HepG2 (cell line): ENCODE measurements around the gene ARMC2. TPM values are rescaled to one million over a fixed set of nuclear protein-coding genes. Genes with fewer than 3 reads are reported as not detected.

Experiments used
- ARHGAP35 ChIP-seq: sonication (generic); formaldehyde crosslinking; IDR thresholded peaks from 2 replicates; pipeline ENCODE4 v1.9.0; 2022; ENCODE audit warnings: mild to moderate bottlenecking, inconsistent platforms, moderate library complexity, missing genetic modification reagents, borderline replicate concordance
- ELF1 ChIP-seq: sonication (generic); formaldehyde crosslinking; IDR thresholded peaks from 2 replicates; pipeline ENCODE4 v1.4.0; 2020; ENCODE audit warnings: missing genetic modification reagents
- FIP1L1 ChIP-seq: fragments of 200-400 bp; formaldehyde crosslinking; IDR thresholded peaks from 2 replicates; pipeline ENCODE4 v1.6.1; 2018; ENCODE audit warnings: low read depth, mild to moderate bottlenecking, low read length, moderate library complexity, borderline replicate concordance; ENCODE audit not compliant: insufficient read depth
- HOXA9 ChIP-seq: sonication (generic); formaldehyde crosslinking; IDR thresholded peaks from 2 replicates; pipeline ENCODE4 v1.8.1; 2022; ENCODE audit warnings: missing genetic modification reagents, mild to moderate bottlenecking, moderate library complexity, borderline replicate concordance
- KDM2A ChIP-seq: sonication (generic); formaldehyde crosslinking; IDR thresholded peaks from 2 replicates; pipeline ENCODE4 v1.4.0; 2020; ENCODE audit warnings: low read depth, missing genetic modification reagents, borderline replicate concordance
- KDM4B ChIP-seq: sonication (generic); formaldehyde crosslinking; IDR thresholded peaks from 2 replicates; pipeline ENCODE4 v1.4.0; 2020; ENCODE audit warnings: missing genetic modification reagents
- KLF11 ChIP-seq: IDR thresholded peaks from 2 replicates; pipeline ENCODE4 v1.6.1; 2016; ENCODE audit warnings: missing compliant biosample characterization
- NAIF1 ChIP-seq: sonication (generic); formaldehyde crosslinking; IDR thresholded peaks from 2 replicates; pipeline ENCODE4 v1.5.0; 2020; ENCODE audit warnings: mild to moderate bottlenecking, missing genetic modification reagents, borderline replicate concordance
- NFYB ChIP-seq: sonication (generic); formaldehyde crosslinking; IDR thresholded peaks from 2 replicates; pipeline ENCODE4 v1.4.0; 2020; ENCODE audit warnings: missing genetic modification reagents
- PHF5A ChIP-seq: IDR thresholded peaks from one replicate; pipeline ENCODE4 v1.6.1; 2018; ENCODE audit warnings: low read depth, missing genetic modification reagents; ENCODE audit not compliant: unreplicated experiment
- PITX1 ChIP-seq: sonication (generic); formaldehyde crosslinking; IDR thresholded peaks from 2 replicates; pipeline ENCODE4 v1.5.1; 2020; ENCODE audit warnings: mild to moderate bottlenecking, missing genetic modification reagents
- RBM39 ChIP-seq: fragments of 200-400 bp; formaldehyde crosslinking; IDR thresholded peaks from one replicate; pipeline ENCODE4 v1.6.1; 2018; ENCODE audit warnings: antibody characterized with exemption, mild to moderate bottlenecking, low read depth, low read length; ENCODE audit not compliant: poor library complexity, severe bottlenecking
- REL ChIP-seq: sonication (generic); formaldehyde crosslinking; conservative IDR thresholded peaks from 2 replicates; pipeline ENCODE4 v1.8.0; 2022; ENCODE audit warnings: mild to moderate bottlenecking, missing genetic modification reagents, moderate library complexity
- RFX5 ChIP-seq: IDR thresholded peaks from 2 replicates; pipeline ENCODE4 v1.6.1; 2011; ENCODE audit warnings: low read depth, low read length, improper control_type of control experiment
- SETDB1 ChIP-seq: sonication (generic); formaldehyde crosslinking; IDR thresholded peaks from 2 replicates; pipeline ENCODE4 v1.5.1; 2020; ENCODE audit warnings: missing genetic modification reagents, mild to moderate bottlenecking, borderline replicate concordance
- SMARCE1 ChIP-seq: fragments of 450-650 bp; IDR thresholded peaks from 2 replicates; pipeline ENCODE4 v1.6.1; 2017; ENCODE audit warnings: borderline replicate concordance
- SMYD3 ChIP-seq: sonication (generic); formaldehyde crosslinking; IDR thresholded peaks from 2 replicates; pipeline ENCODE4 v1.8.1; 2023; ENCODE audit warnings: mild to moderate bottlenecking, missing genetic modification reagents
- ZFP82 ChIP-seq: sonication (generic); formaldehyde crosslinking; IDR thresholded peaks from 2 replicates; pipeline ENCODE4 v1.5.1; 2020; ENCODE audit warnings: mild to moderate bottlenecking, missing genetic modification reagents, borderline replicate concordance
- ZNF431 ChIP-seq: sonication (generic); formaldehyde crosslinking; IDR thresholded peaks from 2 replicates; pipeline ENCODE4 v1.9.0; 2022; ENCODE audit warnings: missing genetic modification reagents, low read depth, mild to moderate bottlenecking, borderline replicate concordance
- ZNF552 ChIP-seq: sonication (generic); formaldehyde crosslinking; IDR thresholded peaks from 2 replicates; pipeline ENCODE4 v1.9.0; 2022; ENCODE audit warnings: missing genetic modification reagents, mild to moderate bottlenecking, borderline replicate concordance
- ZNF674 ChIP-seq: sonication (generic); formaldehyde crosslinking; IDR thresholded peaks from 2 replicates; pipeline ENCODE4 v1.5.0; 2020; ENCODE audit warnings: low read depth, mild to moderate bottlenecking, missing genetic modification reagents
- ZNF747 ChIP-seq: sonication (generic); formaldehyde crosslinking; IDR thresholded peaks from 2 replicates; pipeline ENCODE4 v1.8.1; 2023; ENCODE audit warnings: missing genetic modification reagents, mild to moderate bottlenecking, borderline replicate concordance
- ZNF891 ChIP-seq: sonication (generic); formaldehyde crosslinking; IDR thresholded peaks from 2 replicates; pipeline ENCODE4 v1.5.0; 2020; ENCODE audit warnings: mild to moderate bottlenecking, missing genetic modification reagents
- ZSCAN31 ChIP-seq: sonication (generic); formaldehyde crosslinking; IDR thresholded peaks from 2 replicates; pipeline ENCODE4 v1.5.0; 2020; ENCODE audit warnings: low read depth, mild to moderate bottlenecking, missing genetic modification reagents
- polyA plus RNA-seq, 8 experiments: library from polyadenylated mRNA; depleted of rRNA in 3 of 8; stranded (reverse) in 7 of 8; unstranded in 1 of 8; fragments of >200 nt; fragmentation: Illumina TruSeq in 4 of 8; extraction: Trizol in 4 of 8; gene quantifications; 2 replicates each; pipeline versions ENCODE4 v1.2.1 to v1.2.3, GENCODE V29; 2011 to 2016; ENCODE audit warnings: low read depth in 4 of 8, missing spikeins in 1 of 8, mixed read lengths in 1 of 8; ENCODE audit not compliant: insufficient read depth in 1 of 8
- total RNA-seq, 5 experiments: library from RNA; depleted of rRNA; stranded (reverse); fragments of >200 nt; fragmentation: Illumina TruSeq; extraction: Trizol; gene quantifications; 2 replicates each; pipeline ENCODE4 v1.2.3, GENCODE V29; 2016; ENCODE audit warnings: low read depth in 1 of 5
- TF ChIP-seq, protein P1 (sequence below): sonication (generic); formaldehyde crosslinking; IDR thresholded peaks from 2 replicates; pipeline ENCODE4 v1.5.0; 2020; ENCODE audit warnings: mild to moderate bottlenecking, missing genetic modification reagents
- TF ChIP-seq, protein P2 (sequence below): sonication (generic); formaldehyde crosslinking; IDR thresholded peaks from 2 replicates; pipeline ENCODE4 v1.4.0; 2020; ENCODE audit warnings: missing genetic modification reagents

ARMC2 gene
- total and polyA plus RNA-seq, 2 of the 13 experiments (the other 11 are each of a cell fraction or from before 2014, with no cell fraction given), result 1.4 to 3.2 TPM

DNA sequence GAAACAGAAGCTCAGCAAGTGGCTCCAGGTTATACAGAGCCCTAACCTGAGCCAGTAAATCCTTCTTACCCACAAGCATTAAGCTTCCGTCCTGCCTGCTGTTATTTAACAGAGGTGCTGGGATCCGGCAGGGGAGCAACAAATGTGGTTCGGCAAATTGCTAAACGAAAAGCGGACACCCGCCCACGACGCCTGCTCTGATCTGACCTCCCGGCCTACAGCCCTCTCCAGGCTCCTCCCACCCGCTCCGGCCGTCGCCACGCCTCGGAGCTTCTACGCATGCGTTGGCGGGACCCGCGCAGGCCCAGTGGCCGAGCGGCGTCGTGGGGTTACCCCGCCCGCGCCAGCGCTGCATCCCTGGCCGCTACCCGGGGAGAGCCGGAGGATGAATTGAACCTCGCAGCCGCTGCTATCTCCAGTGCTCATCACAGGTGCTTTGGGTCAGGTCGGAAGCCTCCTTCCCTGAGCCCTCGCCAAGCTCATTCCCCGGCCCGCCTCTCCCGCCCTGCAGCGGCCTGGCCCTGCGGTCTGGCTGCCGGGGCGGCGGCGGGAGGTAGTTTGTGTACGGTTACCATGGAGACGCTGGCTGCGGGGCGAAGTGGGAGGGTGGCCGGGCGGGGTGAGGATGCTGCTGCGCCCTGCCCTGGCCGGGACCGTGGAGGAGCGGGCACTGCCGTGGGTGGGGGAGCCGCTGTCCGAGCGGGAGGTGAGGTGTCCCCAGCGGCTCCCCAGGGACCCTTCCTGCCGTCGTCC lies at the start of gene ARMC2 (continued):
- no peak for TF ChIP-seq ZNF431 (CRISPR knock-in tag)
- TF ChIP-seq REL (CRISPR knock-in tag), result 0 out of 2 replicates have a peak, but pooled peaks have one; percentile 29
- TF ChIP-seq HOXA9 (CRISPR knock-in tag), result no peak
- TF ChIP-seq ELF1 (CRISPR knock-in tag), result no peak
- TF ChIP-seq RFX5, result no peak
- TF ChIP-seq NAIF1, result 0 out of 2 replicates have a peak, but pooled peaks have one; percentile 56
- TF ChIP-seq, protein P1, sequence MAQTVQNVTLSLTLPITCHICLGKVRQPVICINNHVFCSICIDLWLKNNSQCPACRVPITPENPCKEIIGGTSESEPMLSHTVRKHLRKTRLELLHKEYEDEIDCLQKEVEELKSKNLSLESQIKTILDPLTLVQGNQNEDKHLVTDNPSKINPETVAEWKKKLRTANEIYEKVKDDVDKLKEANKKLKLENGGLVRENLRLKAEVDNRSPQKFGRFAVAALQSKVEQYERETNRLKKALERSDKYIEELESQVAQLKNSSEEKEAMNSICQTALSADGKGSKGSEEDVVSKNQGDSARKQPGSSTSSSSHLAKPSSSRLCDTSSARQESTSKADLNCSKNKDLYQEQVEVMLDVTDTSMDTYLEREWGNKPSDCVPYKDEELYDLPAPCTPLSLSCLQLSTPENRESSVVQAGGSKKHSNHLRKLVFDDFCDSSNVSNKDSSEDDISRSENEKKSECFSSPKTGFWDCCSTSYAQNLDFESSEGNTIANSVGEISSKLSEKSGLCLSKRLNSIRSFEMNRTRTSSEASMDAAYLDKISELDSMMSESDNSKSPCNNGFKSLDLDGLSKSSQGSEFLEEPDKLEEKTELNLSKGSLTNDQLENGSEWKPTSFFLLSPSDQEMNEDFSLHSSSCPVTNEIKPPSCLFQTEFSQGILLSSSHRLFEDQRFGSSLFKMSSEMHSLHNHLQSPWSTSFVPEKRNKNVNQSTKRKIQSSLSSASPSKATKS (CRISPR knock-in tag), result 0 out of 2 replicates have a peak, but pooled peaks have one; percentile 33
- TF ChIP-seq KDM2A (CRISPR knock-in tag), result peak; percentile 88
- TF ChIP-seq SMYD3 (CRISPR knock-in tag), result no peak
- TF ChIP-seq RBM39, result no peak
- TF ChIP-seq ZNF891, result peak; percentile 87
- TF ChIP-seq SETDB1, result no peak
- TF ChIP-seq PITX1 (CRISPR knock-in tag), result no peak
- TF ChIP-seq ZNF674 (CRISPR knock-in tag), result 0 out of 2 replicates have a peak, but pooled peaks have one; percentile 3
- no peak for TF ChIP-seq NFYB (CRISPR knock-in tag)
- no peak for TF ChIP-seq SMARCE1
- TF ChIP-seq, protein P2, sequence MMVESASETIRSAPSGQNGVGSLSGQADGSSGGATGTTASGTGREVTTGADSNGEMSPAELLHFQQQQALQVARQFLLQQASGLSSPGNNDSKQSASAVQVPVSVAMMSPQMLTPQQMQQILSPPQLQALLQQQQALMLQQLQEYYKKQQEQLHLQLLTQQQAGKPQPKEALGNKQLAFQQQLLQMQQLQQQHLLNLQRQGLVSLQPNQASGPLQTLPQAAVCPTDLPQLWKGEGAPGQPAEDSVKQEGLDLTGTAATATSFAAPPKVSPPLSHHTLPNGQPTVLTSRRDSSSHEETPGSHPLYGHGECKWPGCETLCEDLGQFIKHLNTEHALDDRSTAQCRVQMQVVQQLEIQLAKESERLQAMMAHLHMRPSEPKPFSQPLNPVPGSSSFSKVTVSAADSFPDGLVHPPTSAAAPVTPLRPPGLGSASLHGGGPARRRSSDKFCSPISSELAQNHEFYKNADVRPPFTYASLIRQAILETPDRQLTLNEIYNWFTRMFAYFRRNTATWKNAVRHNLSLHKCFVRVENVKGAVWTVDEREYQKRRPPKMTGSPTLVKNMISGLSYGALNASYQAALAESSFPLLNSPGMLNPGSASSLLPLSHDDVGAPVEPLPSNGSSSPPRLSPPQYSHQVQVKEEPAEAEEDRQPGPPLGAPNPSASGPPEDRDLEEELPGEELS (CRISPR knock-in tag), result no peak; the same call in 1 of the 2 replicates
- TF ChIP-seq KDM4B (CRISPR knock-in tag), result no peak
- TF ChIP-seq ZNF747 (CRISPR knock-in tag), result no peak
- no peak for TF ChIP-seq PHF5A (CRISPR knock-in tag)
- peak; percentile 46 for TF ChIP-seq ZSCAN31
- no peak for TF ChIP-seq FIP1L1
- TF ChIP-seq ARHGAP35 (CRISPR knock-in tag), result peak; percentile 81; the same call in 1 of the 2 replicates
- no peak for TF ChIP-seq ZFP82 (CRISPR knock-in tag)
- 0 out of 2 replicates have a peak, but pooled peaks have one; percentile 61 for TF ChIP-seq KLF11 (CRISPR knock-in tag)
- TF ChIP-seq ZNF552 (CRISPR knock-in tag), result no peak
